Large intestine (tissue), 3 donors: Measurements from ENCODE around the gene EHD2. TPM values are rescaled to one million over a fixed set of nuclear protein-coding genes. Genes with fewer than 3 reads are reported as not detected.

Experiments
- DNase-seq, 2 donors: peaks; one replicate each; pipeline versions ENCODE4 v3.0.0 to v3.0.0-alpha.2; 2013
- H3K27ac ChIP-seq: one replicate; pipeline ENCODE4 v1.5.1; 2013; ENCODE audit warnings: low read length
- H3K27me3 ChIP-seq: 2 replicates; pipeline ENCODE4 v1.6.1; 2013; ENCODE audit warnings: low read length; ENCODE audit not compliant: control insufficient read depth, insufficient read depth
- H3K36me3 ChIP-seq: 2 replicates; pipeline ENCODE4 v1.6.1; 2013; ENCODE audit warnings: low read length; ENCODE audit not compliant: control insufficient read depth, insufficient read depth
- H3K4me1 ChIP-seq: one replicate; pipeline ENCODE4 v1.6.1; 2013; ENCODE audit warnings: low read length; ENCODE audit not compliant: control insufficient read depth, insufficient read depth
- H3K4me3 ChIP-seq: one replicate; pipeline ENCODE4 v1.5.1; 2013; ENCODE audit warnings: low read length
- H3K9me3 ChIP-seq: one replicate; pipeline ENCODE4 v1.6.1; 2013; ENCODE audit warnings: mild to moderate bottlenecking, low read depth, low read length, moderate library complexity; ENCODE audit not compliant: control insufficient read depth
- WGBS: methylation state at CpG from one replicate; pipeline ENCODE4 v1.1.5; 2013; ENCODE audit warnings: low lambda C conversion rate; ENCODE audit not compliant: insufficient coverage; 5-methylcytosine and 5-hydroxymethylcytosine counted together
- polyA plus RNA-seq: library from polyadenylated mRNA; unstranded; fragments of 120-200 nt; gene quantifications from one replicate; pipeline ENCODE4 v1.2.1, GENCODE V29; 2013

Gene EHD2
- polyA plus RNA-seq, 1 donor: 31.4 TPM

DNA sequence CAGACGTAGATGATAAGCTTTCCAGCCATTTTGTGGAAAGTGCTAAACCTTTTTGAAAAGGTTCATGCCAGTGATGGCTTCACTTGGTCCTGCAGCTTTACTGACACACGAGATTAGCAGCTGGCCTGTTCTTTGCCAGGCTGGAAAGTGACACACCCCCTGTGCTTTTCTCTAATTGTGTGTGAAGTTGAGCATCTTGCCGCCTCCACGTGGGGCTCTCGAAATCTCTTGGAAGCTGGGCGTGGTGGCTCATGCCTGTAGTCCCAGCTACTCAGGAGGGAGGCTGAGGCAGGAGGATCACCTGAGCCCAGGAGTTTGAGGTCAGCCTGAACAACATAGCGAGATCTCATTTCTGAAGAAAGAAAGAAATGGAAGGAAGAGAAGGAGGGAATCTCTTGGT, 25.3 kb upstream of the EHD2 start:
- no CpG with 5 or more reads among the region's 7 CpGs for WGBS
- H3K4me1 ChIP-seq: no peaks in the 10 kb centered on the region
- no peaks in the 10 kb centered on the region for H3K27me3 ChIP-seq
- H3K36me3 ChIP-seq: peaks cover 18% of the 10 kb centered on the region
- no peaks in the 10 kb centered on the region for H3K9me3 ChIP-seq
- DNase-seq: no peak
- no peak overlapping the region for H3K4me3 ChIP-seq
- no peak overlapping the region for H3K27ac ChIP-seq

DNA sequence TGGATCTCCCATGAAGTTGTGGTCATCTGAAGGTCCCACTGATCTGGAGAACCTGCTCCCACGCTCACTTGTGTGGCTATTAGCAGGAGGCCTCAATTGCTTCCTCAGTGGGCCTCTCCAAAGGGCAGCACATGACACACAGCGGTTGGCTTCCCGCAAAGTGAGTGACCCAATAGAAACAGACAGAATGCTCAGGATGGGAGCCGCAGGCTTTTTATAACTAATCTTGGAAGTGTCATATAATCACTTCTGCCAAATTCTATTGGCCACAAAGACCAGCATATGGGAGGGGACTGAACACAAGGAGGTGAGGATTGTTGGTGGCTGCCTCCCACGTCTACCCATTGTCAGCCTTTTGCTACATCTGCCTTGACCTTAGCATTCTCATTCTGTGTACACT, 22.1 kb upstream of the EHD2 start:
- Histone ChIP-seq H3K27ac (no peak overlapping the region), H3K27me3 (no peaks in the 10 kb centered on the region), H3K9me3 (no peaks in the 10 kb centered on the region), H3K4me1 (no peaks in the 10 kb centered on the region), H3K36me3 (peaks cover 23% of the 10 kb centered on the region), H3K4me3 (no peak overlapping the region)
- no CpG with 5 or more reads among the region's 5 CpGs for WGBS
- no peak for DNase-seq

DNA sequence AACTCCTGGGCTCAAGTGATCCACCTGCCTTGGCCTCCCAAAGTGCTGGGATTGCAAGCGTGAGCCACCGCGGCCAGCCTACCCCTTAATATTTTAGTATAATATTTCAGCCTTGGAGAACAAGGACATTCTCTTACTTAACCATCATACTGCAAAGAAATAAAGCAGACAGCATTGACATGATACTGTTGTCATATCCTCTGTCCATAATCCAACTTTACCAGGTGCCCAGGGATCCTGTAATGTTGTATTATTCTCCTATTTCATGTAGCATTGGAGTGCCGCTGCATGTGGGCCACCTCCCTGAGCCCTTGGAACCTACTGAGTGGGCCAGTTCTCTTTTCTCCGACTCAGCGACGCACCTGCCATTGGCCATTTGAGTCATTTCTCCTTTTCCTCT, 21.4 kb upstream of the EHD2 start:
- no peaks in the 10 kb centered on the region for H3K9me3 ChIP-seq
- H3K4me3 ChIP-seq: no peak overlapping the region
- no peak for DNase-seq
- WGBS: 96% methylated on average over 4 of the region's 7 CpGs
- H3K27ac ChIP-seq: no peak overlapping the region
- H3K4me1 ChIP-seq: no peaks in the 10 kb centered on the region
- H3K36me3 ChIP-seq: peaks cover 28% of the 10 kb centered on the region
- no peaks in the 10 kb centered on the region for H3K27me3 ChIP-seq

DNA sequence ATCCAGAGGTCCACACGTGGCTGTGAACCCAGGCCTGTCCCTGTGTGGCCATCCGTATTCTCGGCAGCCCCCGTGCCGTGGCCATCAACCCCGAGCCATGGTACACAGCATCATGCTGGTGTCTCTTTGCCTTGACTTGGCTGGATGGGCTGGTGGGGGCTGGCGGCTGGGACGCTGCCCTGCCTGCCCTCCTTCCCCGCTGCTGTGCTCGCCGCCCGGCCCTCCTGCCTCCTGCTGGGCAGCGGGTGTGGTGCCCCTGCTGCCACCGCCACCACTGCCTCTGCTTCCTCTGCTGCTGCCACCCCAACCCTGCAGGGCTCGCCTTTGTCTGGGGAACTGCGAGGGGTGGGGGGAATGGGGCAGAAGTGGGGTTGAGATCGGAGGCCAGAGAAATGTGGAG, 19.7 kb upstream of the EHD2 start:
- peaks cover 31% of the 10 kb centered on the region for H3K36me3 ChIP-seq
- no peak for DNase-seq
- no peaks in the 10 kb centered on the region for H3K27me3 ChIP-seq
- H3K9me3 ChIP-seq: no peaks in the 10 kb centered on the region
- no peak overlapping the region for H3K27ac ChIP-seq
- H3K4me3 ChIP-seq: no peak overlapping the region
- no CpG with 5 or more reads among the region's 17 CpGs for WGBS
- H3K4me1 ChIP-seq: no peaks in the 10 kb centered on the region

DNA sequence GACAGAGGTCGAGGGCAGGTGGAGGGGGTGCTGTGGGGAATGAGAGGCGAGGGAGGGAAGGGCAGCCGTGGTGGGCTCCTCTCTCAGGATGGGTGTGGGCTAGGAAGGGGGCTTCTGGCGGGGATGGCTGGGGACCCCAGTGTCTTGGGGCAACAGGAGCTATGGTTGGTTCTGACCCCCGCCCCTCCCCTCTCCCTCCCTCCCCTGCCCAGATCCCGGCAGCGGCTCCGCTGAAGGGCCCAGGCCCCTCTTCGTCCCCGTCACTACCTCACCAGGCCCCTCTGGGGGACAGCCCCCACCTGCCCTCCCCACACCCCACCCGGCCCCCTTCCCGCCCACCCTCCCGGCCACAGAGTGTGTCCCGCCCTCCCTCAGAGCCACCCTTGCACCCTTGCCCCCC, 19.3 kb upstream of the EHD2 start:
- peaks cover 1% of the 10 kb centered on the region for H3K9me3 ChIP-seq
- H3K4me1 ChIP-seq: no peaks in the 10 kb centered on the region
- WGBS: no CpG with 5 or more reads among the region's 14 CpGs
- no peak for DNase-seq
- H3K27ac ChIP-seq: no peak overlapping the region
- H3K27me3 ChIP-seq: no peaks in the 10 kb centered on the region
- peaks cover 35% of the 10 kb centered on the region for H3K36me3 ChIP-seq
- no peak overlapping the region for H3K4me3 ChIP-seq

DNA sequence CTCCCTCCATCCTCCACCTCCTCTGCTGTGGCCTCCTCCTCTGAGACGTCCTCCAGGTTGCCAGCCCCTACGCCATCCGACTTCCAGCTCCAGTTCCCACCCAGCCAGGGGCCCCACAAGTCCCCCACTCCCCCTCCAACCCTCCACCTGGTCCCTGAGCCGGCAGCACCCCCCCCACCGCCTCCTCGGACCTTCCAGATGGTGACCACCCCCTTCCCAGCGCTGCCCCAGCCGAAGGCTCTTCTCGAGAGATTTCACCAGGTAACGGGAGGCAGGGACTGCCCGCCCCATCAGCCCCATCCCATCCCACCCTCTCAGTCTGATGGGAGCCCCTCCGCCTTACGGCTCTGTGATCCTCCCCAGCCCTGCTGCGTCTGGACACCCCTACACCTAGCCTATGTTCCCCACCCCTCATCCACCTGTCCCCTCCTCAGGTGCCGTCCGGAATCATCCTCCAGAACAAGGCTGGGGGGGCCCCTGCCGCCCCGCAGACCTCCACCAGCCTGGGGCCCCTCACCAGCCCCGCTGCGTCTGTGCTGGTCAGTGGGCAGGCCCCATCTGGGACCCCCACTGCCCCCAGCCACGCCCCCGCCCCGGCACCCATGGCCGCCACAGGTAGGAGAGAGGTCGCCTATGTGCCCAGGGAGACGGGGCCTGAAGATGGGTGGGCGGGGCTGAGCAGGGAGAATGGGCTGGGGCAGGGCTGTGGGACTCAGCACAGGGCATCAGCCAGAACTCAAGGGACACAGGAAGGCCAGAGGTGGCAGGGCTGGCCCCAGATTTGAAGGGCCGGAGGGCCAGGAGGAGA, 18.6 kb upstream of the EHD2 start:
- Histone ChIP-seq H3K27me3 (no peaks in the 10 kb centered on the region), H3K36me3 (peaks cover 42% of the 10 kb centered on the region), H3K4me3 (no peak overlapping the region), H3K27ac (no peak overlapping the region), H3K9me3 (peaks cover 2% of the 10 kb centered on the region), H3K4me1 (no peaks in the 10 kb centered on the region)
- no peak for DNase-seq
- WGBS: no CpG with 5 or more reads among the region's 28 CpGs

DNA sequence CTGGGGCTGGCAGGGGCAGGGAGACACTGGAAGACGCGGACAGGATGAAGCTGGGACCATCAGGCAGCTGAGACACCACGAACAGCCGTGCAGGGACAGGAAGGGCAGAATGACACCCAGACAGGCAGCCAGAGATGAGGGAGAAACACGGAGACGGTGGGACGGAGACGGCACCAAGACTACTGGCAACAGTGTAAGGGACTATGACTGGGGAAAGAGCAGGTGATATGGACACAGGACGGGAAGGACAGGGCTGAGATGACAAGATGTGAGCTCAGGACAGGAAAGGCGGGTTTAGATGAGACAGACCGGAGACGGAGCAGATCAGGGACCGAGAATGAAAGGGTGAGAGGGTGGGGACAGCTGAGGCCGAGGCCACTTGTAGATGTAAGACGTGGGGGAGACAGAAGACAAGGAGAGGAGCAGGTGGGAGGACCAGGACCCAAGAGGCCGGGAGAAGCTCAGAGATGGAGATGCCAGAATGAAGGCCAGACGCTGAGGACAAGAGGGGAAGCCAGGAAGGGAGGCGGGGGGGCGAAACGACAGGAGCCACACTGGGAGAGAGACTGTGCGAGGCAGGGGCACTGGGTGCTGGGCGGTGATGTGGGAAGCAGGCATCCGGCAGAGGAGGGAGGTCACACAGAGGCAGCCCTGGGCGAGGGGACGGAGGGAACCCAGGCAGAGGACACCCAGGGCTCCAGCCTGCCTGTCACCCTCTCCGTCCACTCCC, 17.5 kb upstream of the EHD2 start:
- WGBS: 83% methylated on average over 2 of the region's 26 CpGs
- peaks cover 49% of the 10 kb centered on the region for H3K36me3 ChIP-seq
- H3K27me3 ChIP-seq: no peaks in the 10 kb centered on the region
- H3K27ac ChIP-seq: no peak overlapping the region
- no peak overlapping the region for H3K4me3 ChIP-seq
- H3K4me1 ChIP-seq: no peaks in the 10 kb centered on the region
- DNase-seq: no peak
- peaks cover 2% of the 10 kb centered on the region for H3K9me3 ChIP-seq

DNA sequence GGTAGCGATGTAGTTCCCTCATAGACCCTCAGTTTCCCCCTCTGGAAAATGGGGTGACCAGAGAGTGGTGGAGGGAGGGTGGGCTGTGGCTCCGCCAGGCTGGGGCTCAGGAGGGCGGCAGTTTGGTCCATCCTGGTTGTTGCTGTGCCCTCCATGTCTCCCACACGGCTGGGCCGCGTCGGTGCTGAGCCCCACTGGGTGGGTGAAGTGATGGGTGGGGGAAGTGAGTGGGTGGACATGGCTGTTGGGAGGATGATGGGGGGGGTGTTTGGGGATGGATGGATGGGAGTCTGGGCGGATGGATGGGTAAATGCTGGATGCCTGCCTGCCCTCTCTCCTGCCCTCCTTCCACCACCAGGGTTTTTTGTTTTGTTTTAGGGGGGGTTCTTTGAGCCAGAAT, 16.6 kb upstream of the EHD2 start:
- H3K27me3 ChIP-seq: no peaks in the 10 kb centered on the region
- peaks cover 5% of the 10 kb centered on the region for H3K9me3 ChIP-seq
- H3K27ac ChIP-seq: no peak overlapping the region
- no peaks in the 10 kb centered on the region for H3K4me1 ChIP-seq
- DNase-seq: no peak
- no CpG with 5 or more reads among the region's 8 CpGs for WGBS
- H3K4me3 ChIP-seq: no peak overlapping the region
- H3K36me3 ChIP-seq: peaks cover 52% of the 10 kb centered on the region

DNA sequence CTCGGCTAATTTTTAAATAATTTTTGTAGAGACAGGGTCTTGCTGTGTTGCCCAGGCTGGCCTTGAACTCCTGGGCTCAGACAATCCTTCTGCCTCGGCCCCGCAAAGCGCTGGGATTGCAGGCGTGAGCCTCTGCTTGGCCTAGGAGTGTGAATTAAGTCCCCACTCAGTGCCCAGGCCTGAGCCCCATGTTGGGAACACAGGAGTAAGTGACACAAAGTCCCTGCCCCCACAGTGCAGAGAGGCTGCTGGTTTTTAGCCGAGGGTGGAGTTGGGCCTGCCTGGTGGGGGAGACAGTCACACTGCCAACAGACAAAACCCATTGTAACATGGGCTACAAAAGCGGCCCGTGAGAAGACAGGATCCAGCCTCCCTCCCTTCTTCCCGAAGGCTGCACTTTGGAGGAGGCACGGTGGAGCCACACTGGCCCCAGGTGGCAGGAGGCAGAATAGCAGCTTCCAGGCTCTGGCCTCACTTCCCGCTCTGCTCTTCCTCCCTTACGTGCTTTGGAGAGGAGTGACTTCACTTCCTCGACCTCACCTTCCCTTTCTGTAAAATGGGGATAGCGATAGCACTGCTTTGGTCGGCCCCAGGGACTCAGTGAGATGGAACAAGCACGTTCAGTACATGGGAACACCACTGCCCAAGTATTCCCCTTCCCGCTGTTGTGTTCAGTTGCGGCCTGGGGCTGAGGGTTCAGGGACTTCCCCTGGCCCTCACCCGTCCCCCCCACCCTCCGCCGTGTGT, 15.2 kb upstream of the EHD2 start:
- WGBS: no CpG with 5 or more reads among the region's 21 CpGs
- Histone ChIP-seq H3K27me3 (no peaks in the 10 kb centered on the region), H3K27ac (no peak overlapping the region), H3K9me3 (peaks cover 5% of the 10 kb centered on the region), H3K36me3 (peaks cover 48% of the 10 kb centered on the region), H3K4me3 (no peak overlapping the region), H3K4me1 (no peaks in the 10 kb centered on the region)
- peak; percentile 54 to 72 for DNase-seq

DNA sequence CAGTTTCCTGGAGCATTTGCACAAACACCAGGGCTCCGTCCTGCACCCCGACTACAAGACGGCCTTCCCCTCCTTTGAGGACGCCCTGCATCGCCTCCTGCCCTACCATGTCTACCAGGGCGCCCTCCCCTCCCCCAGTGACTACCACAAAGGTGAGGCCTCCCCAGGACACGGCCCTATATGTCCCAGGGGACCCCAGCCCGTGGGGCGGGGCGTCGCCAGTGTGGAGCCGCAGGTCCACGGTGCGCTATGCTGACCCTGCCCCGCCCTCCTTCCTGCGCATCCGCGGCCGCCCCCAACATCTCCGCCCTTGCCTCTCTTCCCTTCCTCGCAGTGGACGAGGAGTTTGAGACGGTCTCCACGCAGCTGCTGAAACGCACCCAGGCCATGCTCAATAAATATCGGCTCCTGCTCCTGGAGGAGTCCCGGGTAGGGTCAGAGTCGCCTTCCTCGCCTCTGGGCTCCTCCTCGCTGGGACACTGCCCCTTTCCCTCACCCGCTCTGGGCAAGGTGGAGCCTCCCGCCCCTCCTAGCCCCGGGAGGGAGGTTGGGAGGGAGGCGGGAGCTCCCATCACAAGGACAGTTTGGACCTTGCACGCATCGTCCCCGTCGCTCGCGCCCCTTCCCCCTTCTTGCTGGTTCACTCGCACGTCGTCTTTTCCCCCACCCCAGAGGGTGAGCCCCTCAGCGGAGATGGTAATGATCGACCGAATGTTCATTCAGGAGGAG, 14.4 kb upstream of the EHD2 start:
- WGBS: 100% methylated on average over 5 of the region's 46 CpGs
- Histone ChIP-seq H3K4me3 (no peak overlapping the region), H3K27ac (no peak overlapping the region)

More for the DNA sequence above, 14.4 kb upstream of the EHD2 start:
- H3K27me3 ChIP-seq: no peaks in the 10 kb centered on the region
- peaks cover 47% of the 10 kb centered on the region for H3K36me3 ChIP-seq
- DNase-seq: no peak
- no peaks in the 10 kb centered on the region for H3K4me1 ChIP-seq
- peaks cover 5% of the 10 kb centered on the region for H3K9me3 ChIP-seq
